Measurements from ENCODE around the gene GALT. TPM values are rescaled to one million over a fixed set of nuclear protein-coding genes. Genes with fewer than 3 reads are reported as not detected.

Gene GALT
- total and polyA plus RNA-seq, 2 of the 4 experiments (the other 2 are of a cell fraction): 15.8 to 34.6 TPM

DNA sequence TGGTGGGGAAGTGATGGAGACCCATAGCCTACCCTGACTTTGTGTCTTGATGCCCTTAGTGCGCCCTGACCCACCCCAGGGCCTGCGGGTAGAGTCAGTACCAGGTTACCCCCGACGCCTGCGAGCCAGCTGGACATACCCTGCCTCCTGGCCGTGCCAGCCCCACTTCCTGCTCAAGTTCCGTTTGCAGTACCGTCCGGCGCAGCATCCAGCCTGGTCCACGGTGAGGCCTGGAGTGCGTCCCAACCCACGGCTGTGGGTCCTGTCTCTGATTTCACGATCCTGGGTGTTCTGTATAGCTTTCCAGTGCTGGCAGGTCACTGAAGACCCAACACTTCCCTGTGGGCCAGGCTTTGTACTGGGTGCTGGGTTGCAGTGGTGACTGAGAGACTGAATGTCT lies 12.0 kb downstream of the GALT start:
- no peak overlapping the region for H4K8ac ChIP-seq (ENCODE audit: low read depth in 2 of 2, low read length in 2 of 2)
- DNase-seq (no peak), ATAC-seq (ENCODE audit: low read depth) (no peak)
- intact Hi-C loops (cut with micrococcal nuclease): no loop called here
- H4K20me1 ChIP-seq (ENCODE audit: insufficient read depth, low read length): no peaks in the 10 kb centered on the region
- H3K4ac ChIP-seq (ENCODE audit: low read depth, low read length): no peak overlapping the region
- no peak overlapping the region for H2BK15ac ChIP-seq (ENCODE audit: low read depth, low read length)
- dilution Hi-C loops (cut with HindIII; ENCODE audit: low sequenced_read_pairs, unreplicated experiment): no loop called here
- H3K4me3 ChIP-seq (ENCODE audit: insufficient read depth, low read depth, low read length): no peak overlapping the region
- no peak overlapping the region for H3K27ac ChIP-seq (ENCODE audit: insufficient read depth, low read length)
- no peak overlapping the region for H3K4me2 ChIP-seq (ENCODE audit: low read depth, low read length)
- no peak overlapping the region for H3K56ac ChIP-seq (ENCODE audit: extremely low read depth, insufficient read depth, low read length)
- no peak overlapping the region for H2AK5ac ChIP-seq (ENCODE audit: low read depth, low read length)
- peak overlapping the region; percentile 44 for H2AK9ac ChIP-seq (replicated peaks; ENCODE audit: low read depth, low read length, poor library complexity)
- no peak overlapping the region for H4K91ac ChIP-seq (ENCODE audit: insufficient read depth, low read depth, low read length)
- no peak overlapping the region for H2BK5ac ChIP-seq (ENCODE audit: low read depth, low read length, poor library complexity, severe bottlenecking)
- WGBS, 2 experiments (ENCODE audit: extremely low coverage in 2 of 2, insufficient read length in 1 of 2): 96% methylated on average over 5 of the region's 14 CpGs; no CpG with 5 or more reads in 1 of the 2 experiments
- CTCF ChIA-PET: no interaction called here
- H2BK120ac ChIP-seq (ENCODE audit: low read depth, low read length): no peak overlapping the region
- peaks cover 4% of the 10 kb centered on the region; the same call in 1 of the 2 replicates for H3K36me3 ChIP-seq (ENCODE audit: control insufficient read depth, insufficient read depth, low read length)
- no peak overlapping the region for H3K9ac ChIP-seq (ENCODE audit: low read depth, low read length)
- no peak overlapping the region for H2AFZ ChIP-seq (replicated peaks; ENCODE audit: low read length, poor library complexity)
- H3K18ac ChIP-seq (ENCODE audit: low read depth, low read length): no peak overlapping the region
- no peak overlapping the region for H2BK20ac ChIP-seq (ENCODE audit: low read depth, low read length)
- H4K5ac ChIP-seq (ENCODE audit: low read depth, low read length): no peak overlapping the region
- peaks cover 13% of the 10 kb centered on the region; the same call in 1 of the 2 replicates for H3K9me1 ChIP-seq (ENCODE audit: insufficient read depth, low read length)
- H3K4me1 ChIP-seq (ENCODE audit: control insufficient read depth, insufficient read depth, low read length): peaks cover 13% of the 10 kb centered on the region
- no TSS peak for BruUV-seq (replicated peaks)
- TF ChIP-seq RAD21 (IDR thresholded peaks at IDR 0.05; ENCODE audit: low read length) (no peak), BHLHE40 (IDR thresholded peaks at IDR 0.05; ENCODE audit: low read depth, low read length) (no peak), RFX5 (IDR thresholded peaks at IDR 0.05; ENCODE audit: low read depth, low read length) (no peak), SMC3 (IDR thresholded peaks at IDR 0.05; ENCODE audit: low read depth, low read length) (no peak), NFE2L2 (IDR thresholded peaks at IDR 0.05; ENCODE audit: low read depth, low read length) (no peak), MAFK (IDR thresholded peaks at IDR 0.05; ENCODE audit: low read depth, low read length) (no peak), RCOR1 (IDR thresholded peaks at IDR 0.05; ENCODE audit: insufficient replicate concordance, low read length) (no peak), CHD1 (IDR thresholded peaks at IDR 0.05; ENCODE audit: low read depth, low read length) (no peak), MAZ (IDR thresholded peaks at IDR 0.05; ENCODE audit: borderline replicate concordance, low read depth, low read length) (no peak), FOS (IDR thresholded peaks at IDR 0.05; ENCODE audit: low read depth, low read length) (no peak), POLR2A (IDR thresholded peaks at IDR 0.05; ENCODE audit: low read depth, low read length) (no peak)
- TF ChIP-seq, protein P1, sequence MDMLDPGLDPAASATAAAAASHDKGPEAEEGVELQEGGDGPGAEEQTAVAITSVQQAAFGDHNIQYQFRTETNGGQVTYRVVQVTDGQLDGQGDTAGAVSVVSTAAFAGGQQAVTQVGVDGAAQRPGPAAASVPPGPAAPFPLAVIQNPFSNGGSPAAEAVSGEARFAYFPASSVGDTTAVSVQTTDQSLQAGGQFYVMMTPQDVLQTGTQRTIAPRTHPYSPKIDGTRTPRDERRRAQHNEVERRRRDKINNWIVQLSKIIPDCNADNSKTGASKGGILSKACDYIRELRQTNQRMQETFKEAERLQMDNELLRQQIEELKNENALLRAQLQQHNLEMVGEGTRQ (IDR thresholded peaks at IDR 0.05; ENCODE audit: low read depth, low read length): no peak
- H3K23ac ChIP-seq (ENCODE audit: low read depth, low read length): no peak overlapping the region
- in situ Hi-C loops (cut with MboI; ENCODE audit: low sequenced_read_pairs): no loop called here
- no peak overlapping the region for H3K14ac ChIP-seq (replicated peaks; ENCODE audit: low read depth, low read length)
- POLR2A ChIA-PET (ENCODE audit: unreplicated experiment): no interaction called here
- H3K79me1 ChIP-seq (ENCODE audit: low read depth in 1 of 2, low read length in 2 of 2): peaks cover 0 to 7% of the 10 kb centered on the region in 2 experiments; a peak in 2 of 4 replicates
- no peaks in the 10 kb centered on the region for H3K9me3 ChIP-seq (ENCODE audit: control insufficient read depth, insufficient read depth, low read length)
- no peaks in the 10 kb centered on the region for H3K27me3 ChIP-seq (ENCODE audit: control insufficient read depth, insufficient read depth, low read length)
